Endothelial cell of umbilical vein (primary cell): ENCODE data around the gene CRP.

Source experiments
- CTCF ChIP-seq, 2 donors: IDR thresholded peaks; 1 replicate in 1 of 2; 2 replicates in 1 of 2; pipeline ENCODE4 v1.5.1; 2011; ENCODE audit warnings: low read length in 2 of 2, mild to moderate bottlenecking in 2 of 2, moderate library complexity in 2 of 2, control low read depth in 1 of 2, inconsistent platforms in 1 of 2, low read depth in 1 of 2; ENCODE audit not compliant: insufficient read depth in 1 of 2; ENCODE audit errors: extremely low read depth in 1 of 2
- EZH2 ChIP-seq: IDR thresholded peaks from 2 replicates; pipeline ENCODE4 v1.6.1; 2012; ENCODE audit warnings: borderline replicate concordance, low read depth, mild to moderate bottlenecking, moderate library complexity, low read length, inconsistent platforms; ENCODE audit not compliant: severe bottlenecking
- FOS ChIP-seq: IDR thresholded peaks from 2 replicates; pipeline ENCODE4 v1.6.1; 2011; ENCODE audit warnings: mild to moderate bottlenecking, low read length, moderate library complexity, borderline replicate concordance; ENCODE audit not compliant: insufficient read depth
- MAX ChIP-seq: IDR thresholded peaks from 2 replicates; pipeline ENCODE4 v1.6.1; 2011; ENCODE audit not compliant: insufficient read depth, insufficient read length
- POLR2A ChIP-seq: IDR thresholded peaks from 2 replicates; pipeline ENCODE4 v1.6.1; 2012; ENCODE audit warnings: low read depth, mild to moderate bottlenecking, control low read depth, low read length
- POLR2AphosphoS5 ChIP-seq: IDR thresholded peaks from 2 replicates; pipeline ENCODE4 v1.6.1; 2012; ENCODE audit warnings: low read depth, mild to moderate bottlenecking, control low read depth, low read length, moderate library complexity; ENCODE audit not compliant: insufficient read depth

DNA sequence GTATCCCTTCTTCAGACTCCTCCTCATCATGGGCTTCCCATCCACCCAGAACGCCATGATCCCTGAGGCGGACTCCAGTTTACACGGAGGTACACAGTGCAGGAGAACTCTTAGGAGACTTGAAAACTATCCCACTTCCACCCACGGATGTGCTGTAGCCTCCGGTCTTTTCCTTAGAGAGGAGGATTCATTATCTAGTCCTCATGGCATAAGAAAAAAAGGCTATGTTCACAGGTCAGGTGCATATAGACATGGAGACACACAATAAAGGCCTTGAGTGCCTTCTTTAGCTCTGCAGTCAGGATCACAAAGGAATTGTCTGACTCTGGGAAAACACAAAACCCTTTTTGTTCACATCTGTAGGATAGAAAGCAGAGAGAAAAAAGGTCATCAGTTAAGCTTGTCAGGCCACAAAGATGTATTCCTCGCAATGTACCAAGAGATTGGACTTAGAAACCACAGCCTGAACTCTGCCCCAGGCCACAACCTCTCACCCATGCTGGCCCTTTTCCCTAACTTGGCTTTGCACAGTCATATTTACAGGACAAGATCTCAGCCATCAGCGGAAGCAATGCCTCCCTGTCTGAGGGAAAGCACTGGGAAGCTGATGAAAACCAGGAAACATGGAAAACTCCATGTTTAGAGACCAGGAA lies 9.0 kb downstream of the CRP start:
- TF ChIP-seq MAX (no peak), CTCF (IDR thresholded peaks at IDR 0.05; ENCODE audit: extremely low read depth in 1 of 2, insufficient read depth in 1 of 2, low read depth in 1 of 2, low read length in 2 of 2) (no peak), POLR2A (no peak), EZH2 (no peak), POLR2AphosphoS5 (no peak), FOS (no peak)
